ENCODE measurements around the gene PTHLH. TPM values are rescaled to one million over a fixed set of nuclear protein-coding genes. Genes with fewer than 3 reads are reported as not detected.

The PTHLH gene
- total RNA-seq, 1 experiment from 2014 or later: not detected

DNA sequence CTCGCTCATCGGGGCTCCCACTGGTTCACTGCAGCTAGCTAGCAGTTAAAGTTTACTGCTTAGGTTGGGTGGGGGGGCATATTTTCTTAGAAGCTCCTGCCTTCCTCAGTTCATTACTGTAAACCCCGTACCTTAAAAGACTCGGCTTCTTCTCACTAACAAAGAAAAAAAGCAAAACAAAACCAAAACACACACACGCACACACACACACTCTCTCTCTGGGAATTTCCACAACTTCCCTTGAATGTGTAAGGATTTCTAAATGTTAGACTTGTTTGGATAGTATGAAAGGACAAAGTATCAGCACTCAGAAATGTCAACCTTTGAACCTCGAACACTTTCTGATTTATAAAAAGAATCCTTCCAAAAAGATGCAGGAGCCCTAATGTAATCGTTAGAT lies 927 bp downstream of the PTHLH start (continued):
- TF ChIP-seq, protein P1, sequence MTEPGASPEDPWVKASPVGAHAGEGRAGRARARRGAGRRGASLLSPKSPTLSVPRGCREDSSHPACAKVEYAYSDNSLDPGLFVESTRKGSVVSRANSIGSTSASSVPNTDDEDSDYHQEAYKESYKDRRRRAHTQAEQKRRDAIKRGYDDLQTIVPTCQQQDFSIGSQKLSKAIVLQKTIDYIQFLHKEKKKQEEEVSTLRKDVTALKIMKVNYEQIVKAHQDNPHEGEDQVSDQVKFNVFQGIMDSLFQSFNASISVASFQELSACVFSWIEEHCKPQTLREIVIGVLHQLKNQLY (CRISPR knock-in tag; IDR thresholded peaks at IDR 0.05): no peak
- TF ChIP-seq CBFB (CRISPR knock-in tag; IDR thresholded peaks at IDR 0.05; ENCODE audit: low read depth) (no peak), NR2C2 (CRISPR knock-in tag; IDR thresholded peaks at IDR 0.05) (no peak), NFATC4 (CRISPR knock-in tag; IDR thresholded peaks at IDR 0.05) (no peak), EMX1 (CRISPR knock-in tag; IDR thresholded peaks at IDR 0.05) (no peak), OVOL2 (CRISPR knock-in tag; IDR thresholded peaks at IDR 0.05; ENCODE audit: borderline replicate concordance) (no peak), ATF1 (CRISPR knock-in tag; IDR thresholded peaks at IDR 0.05) (no peak), ZNF423 (CRISPR knock-in tag; IDR thresholded peaks at IDR 0.05) (no peak), RELA (CRISPR knock-in tag; IDR thresholded peaks at IDR 0.05; ENCODE audit: borderline replicate concordance) (no peak), JUN (CRISPR knock-in tag; IDR thresholded peaks at IDR 0.05) (no peak), JAZF1 (CRISPR knock-in tag; IDR thresholded peaks at IDR 0.05) (no peak)
- TF ChIP-seq, protein P2, sequence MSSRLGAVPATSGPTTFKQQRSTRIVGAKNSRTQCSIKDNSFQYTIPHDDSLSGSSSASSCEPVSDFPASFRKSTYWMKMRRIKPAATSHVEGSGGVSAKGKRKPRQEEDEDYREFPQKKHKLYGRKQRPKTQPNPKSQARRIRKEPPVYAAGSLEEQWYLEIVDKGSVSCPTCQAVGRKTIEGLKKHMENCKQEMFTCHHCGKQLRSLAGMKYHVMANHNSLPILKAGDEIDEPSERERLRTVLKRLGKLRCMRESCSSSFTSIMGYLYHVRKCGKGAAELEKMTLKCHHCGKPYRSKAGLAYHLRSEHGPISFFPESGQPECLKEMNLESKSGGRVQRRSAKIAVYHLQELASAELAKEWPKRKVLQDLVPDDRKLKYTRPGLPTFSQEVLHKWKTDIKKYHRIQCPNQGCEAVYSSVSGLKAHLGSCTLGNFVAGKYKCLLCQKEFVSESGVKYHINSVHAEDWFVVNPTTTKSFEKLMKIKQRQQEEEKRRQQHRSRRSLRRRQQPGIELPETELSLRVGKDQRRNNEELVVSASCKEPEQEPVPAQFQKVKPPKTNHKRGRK (CRISPR knock-in tag; IDR thresholded peaks at IDR 0.05; ENCODE audit: borderline replicate concordance): no peak

DNA sequence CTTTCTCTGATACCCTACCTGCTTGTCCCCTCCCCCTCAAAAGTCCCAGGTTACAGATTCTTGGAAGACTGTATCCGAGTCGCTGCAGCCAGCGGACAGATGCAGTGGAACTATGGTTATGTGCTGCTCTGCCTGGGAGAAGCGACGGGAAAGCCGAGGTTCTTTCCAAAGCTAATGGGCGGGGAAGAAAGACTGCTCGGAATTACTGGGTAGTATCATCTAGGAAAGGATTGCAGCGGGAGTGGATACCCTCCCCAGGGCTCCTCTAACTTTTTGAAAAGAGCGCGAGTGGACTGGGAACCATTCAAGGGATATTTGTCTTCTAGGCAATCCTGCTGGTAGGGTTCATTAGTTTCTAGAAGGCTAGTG lies 1.4 kb downstream of the PTHLH start:
- POLR2A ChIA-PET: no interaction called here
- TF ChIP-seq ZNF317 (CRISPR knock-in tag; IDR thresholded peaks at IDR 0.05; ENCODE audit: borderline replicate concordance, low read depth): peak; percentile 82
- TF ChIP-seq, protein P3, sequence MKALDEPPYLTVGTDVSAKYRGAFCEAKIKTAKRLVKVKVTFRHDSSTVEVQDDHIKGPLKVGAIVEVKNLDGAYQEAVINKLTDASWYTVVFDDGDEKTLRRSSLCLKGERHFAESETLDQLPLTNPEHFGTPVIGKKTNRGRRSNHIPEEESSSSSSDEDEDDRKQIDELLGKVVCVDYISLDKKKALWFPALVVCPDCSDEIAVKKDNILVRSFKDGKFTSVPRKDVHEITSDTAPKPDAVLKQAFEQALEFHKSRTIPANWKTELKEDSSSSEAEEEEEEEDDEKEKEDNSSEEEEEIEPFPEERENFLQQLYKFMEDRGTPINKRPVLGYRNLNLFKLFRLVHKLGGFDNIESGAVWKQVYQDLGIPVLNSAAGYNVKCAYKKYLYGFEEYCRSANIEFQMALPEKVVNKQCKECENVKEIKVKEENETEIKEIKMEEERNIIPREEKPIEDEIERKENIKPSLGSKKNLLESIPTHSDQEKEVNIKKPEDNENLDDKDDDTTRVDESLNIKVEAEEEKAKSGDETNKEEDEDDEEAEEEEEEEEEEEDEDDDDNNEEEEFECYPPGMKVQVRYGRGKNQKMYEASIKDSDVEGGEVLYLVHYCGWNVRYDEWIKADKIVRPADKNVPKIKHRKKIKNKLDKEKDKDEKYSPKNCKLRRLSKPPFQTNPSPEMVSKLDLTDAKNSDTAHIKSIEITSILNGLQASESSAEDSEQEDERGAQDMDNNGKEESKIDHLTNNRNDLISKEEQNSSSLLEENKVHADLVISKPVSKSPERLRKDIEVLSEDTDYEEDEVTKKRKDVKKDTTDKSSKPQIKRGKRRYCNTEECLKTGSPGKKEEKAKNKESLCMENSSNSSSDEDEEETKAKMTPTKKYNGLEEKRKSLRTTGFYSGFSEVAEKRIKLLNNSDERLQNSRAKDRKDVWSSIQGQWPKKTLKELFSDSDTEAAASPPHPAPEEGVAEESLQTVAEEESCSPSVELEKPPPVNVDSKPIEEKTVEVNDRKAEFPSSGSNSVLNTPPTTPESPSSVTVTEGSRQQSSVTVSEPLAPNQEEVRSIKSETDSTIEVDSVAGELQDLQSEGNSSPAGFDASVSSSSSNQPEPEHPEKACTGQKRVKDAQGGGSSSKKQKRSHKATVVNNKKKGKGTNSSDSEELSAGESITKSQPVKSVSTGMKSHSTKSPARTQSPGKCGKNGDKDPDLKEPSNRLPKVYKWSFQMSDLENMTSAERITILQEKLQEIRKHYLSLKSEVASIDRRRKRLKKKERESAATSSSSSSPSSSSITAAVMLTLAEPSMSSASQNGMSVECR (CRISPR knock-in tag; IDR thresholded peaks at IDR 0.05; ENCODE audit: borderline replicate concordance): no peak
- peak; percentile 35 for DNase-seq (ENCODE audit: low spot score)
- no peaks in the 10 kb centered on the region for H3K36me3 Mint-ChIP-seq
- peak; percentile 10 for ATAC-seq
- H3K4me3 Mint-ChIP-seq: peak overlapping the region; percentile 77
- H3K27me3 Mint-ChIP-seq (ENCODE audit: low read depth): peaks cover 97% of the 10 kb centered on the region
- CTCF ChIA-PET: interaction anchor here (0.6 kb wide), 1 partner anchor 216 kb away, joined by 3 read pairs; no protein-coding TSS in a partner anchor
- no peaks in the 10 kb centered on the region for H3K9me3 Mint-ChIP-seq
- H3K27ac Mint-ChIP-seq: no peak overlapping the region
- H3K4me1 Mint-ChIP-seq: peaks cover 56% of the 10 kb centered on the region

DNA sequence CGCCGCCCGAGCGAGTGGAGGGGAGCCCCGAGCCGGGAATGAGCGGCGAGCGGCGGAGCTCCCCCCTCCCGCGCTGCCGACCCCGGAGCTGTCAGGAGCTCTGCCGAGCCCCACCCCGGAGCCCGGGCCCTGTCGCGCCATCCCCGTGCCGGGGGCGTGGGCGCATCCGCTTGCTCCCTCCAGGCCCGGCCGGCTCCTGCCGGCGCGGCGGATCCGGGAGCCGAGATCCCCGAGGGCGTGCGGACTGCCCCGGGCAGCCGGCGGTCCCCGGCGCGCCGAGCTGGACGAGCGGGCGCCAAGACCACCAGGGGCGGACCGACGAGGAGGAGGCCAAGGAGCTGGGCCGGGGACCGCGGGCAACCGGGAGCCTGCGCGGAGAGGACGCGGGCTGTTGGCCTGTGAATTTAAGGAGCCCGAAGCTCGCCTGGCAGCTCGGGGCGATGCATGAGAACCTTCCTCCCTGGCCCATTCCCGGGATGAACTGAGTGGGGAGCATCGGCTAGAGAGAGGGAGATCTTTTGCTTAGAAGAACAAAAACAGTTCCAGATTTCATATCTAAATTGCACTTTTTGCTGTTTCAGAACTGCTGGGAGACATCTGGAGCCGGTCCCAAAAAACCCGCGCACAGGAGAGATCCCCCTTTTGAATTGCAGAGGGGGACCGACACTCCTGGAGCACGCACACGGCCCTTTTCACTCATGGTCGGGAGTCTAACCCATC lies 2.0 kb downstream of the PTHLH start:
- DNase-seq (ENCODE audit: low spot score) (peak; percentile 40), ATAC-seq (peak; percentile 11)
- Mint-ChIP-seq H3K4me3 (peak overlapping the region; percentile 77), H3K27me3 (ENCODE audit: low read depth) (peaks cover 95% of the 10 kb centered on the region), H3K36me3 (no peaks in the 10 kb centered on the region), H3K9me3 (no peaks in the 10 kb centered on the region), H3K4me1 (peaks cover 50% of the 10 kb centered on the region), H3K27ac (no peak overlapping the region)
- TF ChIP-seq, protein P4, sequence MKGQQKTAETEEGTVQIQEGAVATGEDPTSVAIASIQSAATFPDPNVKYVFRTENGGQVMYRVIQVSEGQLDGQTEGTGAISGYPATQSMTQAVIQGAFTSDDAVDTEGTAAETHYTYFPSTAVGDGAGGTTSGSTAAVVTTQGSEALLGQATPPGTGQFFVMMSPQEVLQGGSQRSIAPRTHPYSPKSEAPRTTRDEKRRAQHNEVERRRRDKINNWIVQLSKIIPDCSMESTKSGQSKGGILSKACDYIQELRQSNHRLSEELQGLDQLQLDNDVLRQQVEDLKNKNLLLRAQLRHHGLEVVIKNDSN (CRISPR knock-in tag; IDR thresholded peaks at IDR 0.05): no peak
- TF ChIP-seq, protein P5, sequence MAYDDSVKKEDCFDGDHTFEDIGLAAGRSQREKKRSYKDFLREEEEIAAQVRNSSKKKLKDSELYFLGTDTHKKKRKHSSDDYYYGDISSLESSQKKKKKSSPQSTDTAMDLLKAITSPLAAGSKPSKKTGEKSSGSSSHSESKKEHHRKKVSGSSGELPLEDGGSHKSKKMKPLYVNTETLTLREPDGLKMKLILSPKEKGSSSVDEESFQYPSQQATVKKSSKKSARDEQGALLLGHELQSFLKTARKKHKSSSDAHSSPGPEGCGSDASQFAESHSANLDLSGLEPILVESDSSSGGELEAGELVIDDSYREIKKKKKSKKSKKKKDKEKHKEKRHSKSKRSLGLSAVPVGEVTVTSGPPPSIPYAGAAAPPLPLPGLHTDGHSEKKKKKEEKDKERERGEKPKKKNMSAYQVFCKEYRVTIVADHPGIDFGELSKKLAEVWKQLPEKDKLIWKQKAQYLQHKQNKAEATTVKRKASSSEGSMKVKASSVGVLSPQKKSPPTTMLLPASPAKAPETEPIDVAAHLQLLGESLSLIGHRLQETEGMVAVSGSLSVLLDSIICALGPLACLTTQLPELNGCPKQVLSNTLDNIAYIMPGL (CRISPR knock-in tag; IDR thresholded peaks at IDR 0.05): 0 out of 2 replicates have a peak, but pooled peaks have one; percentile 21
- POLR2A ChIA-PET: no interaction called here
- CTCF ChIA-PET: interaction anchor here (0.6 to 0.7 kb wide), 2 partner anchors 151 to 215 kb away, joined by 3 read pairs; no protein-coding TSS in a partner anchor
